ENCODE results near the gene BRD4. TPM values are rescaled to one million over a fixed set of nuclear protein-coding genes. Genes with fewer than 3 reads are reported as not detected.

BRD4 gene
- total RNA-seq, 1 experiment from 2014 or later = 189 TPM

- ChIA-PET CTCF (interaction anchor here (0.5 to 1.6 kb wide), 7 partner anchors 8 to 81 kb away, joined by 3 to 6 read pairs (median 3); no protein-coding TSS in a partner anchor), POLR2A (interaction anchor here (0.8 to 6.1 kb wide), 14 partner anchors 14 to 99 kb away, joined by 3 to 50 read pairs (median 6); partner anchors contain the start of genes AKAP8 and BRD4)
- intact Hi-C loops (cut with micrococcal nuclease) = loop anchor here (5.0 kb wide), 1 partner anchor 42 kb away; no protein-coding TSS in a partner anchor
- Mint-ChIP-seq H3K9me3 (ENCODE audit: unreplicated experiment) (no peaks in the 10 kb centered on the region), H3K4me3 (ENCODE audit: unreplicated experiment) (peak overlapping the region; percentile 17), H3K27me3 (ENCODE audit: insufficient read depth, unreplicated experiment) (no peaks in the 10 kb centered on the region), H3K4me1 (ENCODE audit: insufficient read depth, unreplicated experiment) (peaks cover 59% of the 10 kb centered on the region), H3K36me3 (ENCODE audit: insufficient read depth, unreplicated experiment) (peaks cover 14% of the 10 kb centered on the region), H3K27ac (ENCODE audit: low read depth, unreplicated experiment) (peak overlapping the region; percentile 63)
- TF ChIP-seq, protein P1, sequence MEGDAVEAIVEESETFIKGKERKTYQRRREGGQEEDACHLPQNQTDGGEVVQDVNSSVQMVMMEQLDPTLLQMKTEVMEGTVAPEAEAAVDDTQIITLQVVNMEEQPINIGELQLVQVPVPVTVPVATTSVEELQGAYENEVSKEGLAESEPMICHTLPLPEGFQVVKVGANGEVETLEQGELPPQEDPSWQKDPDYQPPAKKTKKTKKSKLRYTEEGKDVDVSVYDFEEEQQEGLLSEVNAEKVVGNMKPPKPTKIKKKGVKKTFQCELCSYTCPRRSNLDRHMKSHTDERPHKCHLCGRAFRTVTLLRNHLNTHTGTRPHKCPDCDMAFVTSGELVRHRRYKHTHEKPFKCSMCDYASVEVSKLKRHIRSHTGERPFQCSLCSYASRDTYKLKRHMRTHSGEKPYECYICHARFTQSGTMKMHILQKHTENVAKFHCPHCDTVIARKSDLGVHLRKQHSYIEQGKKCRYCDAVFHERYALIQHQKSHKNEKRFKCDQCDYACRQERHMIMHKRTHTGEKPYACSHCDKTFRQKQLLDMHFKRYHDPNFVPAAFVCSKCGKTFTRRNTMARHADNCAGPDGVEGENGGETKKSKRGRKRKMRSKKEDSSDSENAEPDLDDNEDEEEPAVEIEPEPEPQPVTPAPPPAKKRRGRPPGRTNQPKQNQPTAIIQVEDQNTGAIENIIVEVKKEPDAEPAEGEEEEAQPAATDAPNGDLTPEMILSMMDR (IDR thresholded peaks at IDR 0.05; ENCODE audit: unreplicated experiment) = no peak
- no peak for DNase-seq (ENCODE audit: unreplicated experiment)
- BruUV-seq (replicated peaks) = no TSS peak
These were observed 52.2 kb downstream of the BRD4 start for GRCh38 chr19:15280048-15280725.

DNA sequence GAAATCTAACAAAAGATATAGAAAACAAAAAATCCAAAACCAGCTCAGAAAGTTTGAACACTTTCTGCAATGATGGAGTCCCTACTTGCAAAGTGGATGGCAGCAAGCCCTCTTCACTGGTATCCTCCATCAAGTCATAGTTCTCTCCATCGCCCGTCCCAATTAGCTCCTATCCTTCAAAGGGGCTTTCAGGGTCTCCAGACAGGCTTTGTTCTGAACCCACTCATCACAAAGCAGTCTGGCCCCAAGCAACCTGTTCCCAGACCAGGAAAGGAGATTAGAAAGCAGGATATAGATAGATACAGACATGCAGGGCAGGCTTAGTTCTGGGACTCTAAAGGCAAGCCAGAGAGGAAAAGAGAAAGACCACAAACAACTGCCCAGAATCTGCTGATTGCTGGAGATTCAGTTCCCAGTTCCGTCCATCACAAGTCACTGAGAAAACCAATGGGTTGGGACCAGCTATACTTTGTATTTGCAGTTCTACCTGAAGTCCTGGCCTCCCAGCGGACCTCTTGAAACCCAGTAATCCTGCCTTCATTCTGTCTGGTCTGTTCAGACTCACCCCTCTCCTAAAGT is 52.9 kb downstream of the BRD4 start:
- BruUV-seq (replicated peaks) = no TSS peak
- Mint-ChIP-seq H3K4me1 (ENCODE audit: insufficient read depth, unreplicated experiment) (peaks cover 59% of the 10 kb centered on the region), H3K27ac (ENCODE audit: low read depth, unreplicated experiment) (peak overlapping the region; percentile 63), H3K36me3 (ENCODE audit: insufficient read depth, unreplicated experiment) (peaks cover 14% of the 10 kb centered on the region), H3K9me3 (ENCODE audit: unreplicated experiment) (no peaks in the 10 kb centered on the region), H3K27me3 (ENCODE audit: insufficient read depth, unreplicated experiment) (no peaks in the 10 kb centered on the region), H3K4me3 (ENCODE audit: unreplicated experiment) (no peak overlapping the region)
- DNase-seq (ENCODE audit: unreplicated experiment) = no peak
- TF ChIP-seq, protein P1 (IDR thresholded peaks at IDR 0.05; ENCODE audit: unreplicated experiment) = no peak
- CTCF ChIA-PET = interaction anchor here (0.6 to 0.9 kb wide), 4 partner anchors 9 to 80 kb away, joined by 3 to 6 read pairs (median 3); no protein-coding TSS in a partner anchor
- intact Hi-C loops (cut with micrococcal nuclease) = no loop called here
- POLR2A ChIA-PET = interaction anchor here (1.1 to 6.1 kb wide), 6 partner anchors 18 to 99 kb away, joined by 3 to 40 read pairs (median 6); partner anchors contain the start of genes AKAP8 and BRD4

- CTCF ChIA-PET = interaction anchor here (1.0 kb wide), 1 partner anchor 10 kb away, joined by 4 read pairs; no protein-coding TSS in a partner anchor
These were observed 55.6 kb downstream of the BRD4 start for GRCh38 chr19:15276620-15277215.

More at GRCh38 chr19:15276620-15277215, 55.6 kb downstream of the BRD4 start:
- POLR2A ChIA-PET = interaction anchor here (1.4 kb wide), 1 partner anchor 45 kb away, joined by 3 read pairs; no protein-coding TSS in a partner anchor
- intact Hi-C loops (cut with micrococcal nuclease) = no loop called here
- peaks cover 26% of the 10 kb centered on the region for H3K36me3 Mint-ChIP-seq (ENCODE audit: insufficient read depth, unreplicated experiment)
- DNase-seq (ENCODE audit: unreplicated experiment) = peak; percentile 88
- peaks cover 47% of the 10 kb centered on the region for H3K4me1 Mint-ChIP-seq (ENCODE audit: insufficient read depth, unreplicated experiment)
- H3K27me3 Mint-ChIP-seq (ENCODE audit: insufficient read depth, unreplicated experiment) = no peaks in the 10 kb centered on the region
- H3K27ac Mint-ChIP-seq (ENCODE audit: low read depth, unreplicated experiment) = peak overlapping the region; percentile 91
- peak overlapping the region; percentile 66 for H3K4me3 Mint-ChIP-seq (ENCODE audit: unreplicated experiment)
- no TSS peak for BruUV-seq (replicated peaks)
- TF ChIP-seq, protein P1 (IDR thresholded peaks at IDR 0.05; ENCODE audit: unreplicated experiment) = no peak
- H3K9me3 Mint-ChIP-seq (ENCODE audit: unreplicated experiment) = no peaks in the 10 kb centered on the region
